ENCODE results near the gene NTM.

NTM gene

DNA sequence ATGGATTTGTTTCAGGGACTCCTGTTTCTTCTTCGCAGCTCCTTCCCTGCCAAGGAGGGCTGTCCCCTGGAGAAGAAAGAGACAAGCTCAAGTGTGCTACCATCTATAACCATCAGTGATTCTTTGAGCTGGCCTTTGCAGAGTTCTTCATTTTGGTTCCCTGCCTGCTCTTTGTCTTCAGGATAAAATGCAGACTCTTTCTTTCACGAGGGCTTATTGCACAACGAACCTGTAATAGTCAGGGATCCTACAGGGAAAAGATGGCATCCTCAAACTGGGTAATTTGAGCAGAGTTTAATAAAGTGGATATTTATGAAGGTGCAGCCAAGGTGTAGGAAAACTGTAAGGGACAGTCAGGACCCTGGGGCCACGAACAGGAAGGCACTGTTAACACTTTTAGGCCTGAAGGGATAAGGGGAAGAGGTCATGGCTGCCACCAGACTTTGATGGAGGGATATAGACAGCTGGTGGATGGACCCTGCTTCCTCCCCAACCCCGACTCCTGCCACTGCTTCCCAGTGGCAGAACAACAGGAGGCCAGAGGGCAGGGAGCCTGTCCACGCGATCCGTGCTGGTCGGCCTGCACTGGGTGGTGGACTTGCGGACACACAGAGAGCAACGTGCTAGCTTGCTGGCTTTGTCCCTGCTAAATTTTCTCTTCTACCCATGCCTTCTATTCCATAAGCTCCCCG is 767.0 kb downstream of the NTM start:
- no peak for DNase-seq

DNA sequence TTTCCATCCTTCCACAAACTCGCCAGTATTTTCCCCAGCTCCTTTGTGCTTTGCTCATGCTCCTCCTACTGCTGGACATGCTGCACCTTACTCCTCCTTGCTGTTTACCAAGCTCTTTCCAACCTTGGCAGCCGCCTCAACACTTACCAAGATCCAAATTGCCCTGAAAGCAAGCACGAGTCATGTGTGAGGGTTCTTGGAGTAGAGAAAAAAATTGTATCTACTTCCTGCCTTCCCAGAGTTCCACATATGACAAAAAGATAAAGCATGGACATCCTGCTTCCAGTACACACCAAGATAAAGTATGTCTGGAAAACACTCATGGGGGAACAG is 767.5 kb downstream of the NTM start:
- DNase-seq, result no peak

DNA sequence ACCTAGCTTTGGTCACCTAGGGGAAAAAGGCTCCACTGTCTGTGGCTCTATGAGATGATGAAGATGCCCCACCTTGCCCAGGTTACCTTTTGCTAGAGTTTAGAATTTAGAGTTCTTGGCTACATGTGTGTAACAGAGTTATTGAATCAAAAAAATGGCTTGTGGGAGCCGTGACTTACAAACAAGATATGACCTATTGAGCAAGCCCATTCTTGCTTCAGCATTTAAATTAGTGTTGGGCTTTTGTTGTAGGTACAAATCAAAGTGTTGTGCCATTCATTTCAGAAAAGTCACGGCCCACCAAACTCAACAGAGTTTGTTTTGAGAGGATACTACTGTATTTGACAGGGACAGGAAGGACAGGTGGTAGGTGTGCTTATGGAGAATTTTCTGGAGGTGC is 768.8 kb downstream of the NTM start:
- DNase-seq, result no peak

DNA sequence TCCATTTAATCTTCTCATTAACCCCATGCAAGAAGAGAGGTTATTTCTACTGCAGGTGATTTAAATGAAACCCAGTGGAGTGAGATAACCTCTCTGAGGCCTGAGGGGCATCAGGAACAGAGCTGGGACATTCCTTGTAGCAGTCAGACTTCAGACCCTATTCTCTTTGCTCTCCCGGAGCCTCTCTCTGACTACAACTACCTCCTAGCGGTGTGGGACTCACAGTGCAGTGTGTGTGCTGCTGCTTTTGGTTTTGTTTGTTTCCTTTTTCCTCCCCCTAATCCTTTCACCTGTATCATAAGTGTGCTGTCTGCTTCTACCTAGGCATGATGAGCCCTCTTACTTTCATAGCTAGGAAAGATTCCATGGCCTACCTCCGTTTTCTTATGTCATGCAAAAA is 769.6 kb downstream of the NTM start:
- no peak for DNase-seq

DNA sequence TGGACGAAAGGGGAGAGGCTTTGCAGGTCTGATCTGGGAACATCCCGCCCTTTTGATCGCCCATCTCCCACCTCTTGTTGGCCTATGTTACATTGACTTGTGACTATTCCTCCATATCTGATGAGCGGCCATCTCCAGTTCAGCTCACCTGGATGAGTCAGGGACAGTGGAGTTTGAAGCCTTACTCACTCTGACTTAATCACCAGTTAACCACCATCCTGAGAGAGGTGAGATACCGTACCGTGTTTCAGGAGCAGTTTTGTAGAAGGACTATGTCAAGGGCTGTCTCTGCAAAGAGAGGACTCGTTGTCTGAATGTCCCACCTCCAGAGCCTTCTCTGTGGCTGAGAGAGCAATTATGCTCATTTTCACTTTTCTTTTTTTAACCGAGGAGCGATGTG is 771.7 kb downstream of the NTM start:
- DNase-seq, result no peak

DNA sequence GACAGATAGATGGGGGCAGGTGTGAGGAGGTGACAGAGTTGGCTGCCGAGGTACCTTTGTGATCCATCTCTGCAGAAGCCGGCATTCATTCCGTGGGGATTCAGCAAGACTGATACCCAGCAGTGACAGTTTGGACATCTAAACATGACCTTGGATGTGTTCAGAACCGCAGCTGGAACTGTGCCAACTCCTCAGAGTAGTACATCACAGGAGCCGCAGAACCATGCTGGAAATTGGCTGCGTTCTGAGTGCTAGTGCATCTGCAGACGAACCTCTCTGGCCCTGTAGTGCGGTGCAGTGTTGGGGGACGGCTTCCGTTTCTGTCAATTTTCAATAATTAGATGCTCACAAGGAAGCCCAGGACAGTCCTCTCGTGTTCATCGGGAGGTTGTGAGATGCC is 772.1 kb downstream of the NTM start:
- no peak for DNase-seq

DNA sequence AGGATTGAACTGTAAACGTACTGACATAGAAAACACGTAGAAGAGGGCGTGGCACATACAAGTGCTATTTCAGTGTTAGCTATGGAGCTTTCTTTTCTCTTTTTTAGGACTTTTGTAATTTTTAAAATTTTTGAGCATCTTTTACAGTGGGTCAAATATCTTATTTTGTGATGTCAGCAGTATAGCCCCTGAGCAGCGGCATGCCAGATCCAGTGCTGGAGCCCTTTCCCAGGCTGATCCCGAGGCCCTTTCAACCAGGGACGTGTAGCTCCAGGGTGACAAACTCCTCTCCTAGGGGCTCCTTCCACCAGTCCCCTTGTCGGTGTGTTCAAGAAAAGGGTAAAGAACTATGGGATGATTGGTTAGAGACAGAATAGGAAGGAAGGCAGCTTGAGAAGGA is 777.0 kb downstream of the NTM start:
- no peak for DNase-seq

DNA sequence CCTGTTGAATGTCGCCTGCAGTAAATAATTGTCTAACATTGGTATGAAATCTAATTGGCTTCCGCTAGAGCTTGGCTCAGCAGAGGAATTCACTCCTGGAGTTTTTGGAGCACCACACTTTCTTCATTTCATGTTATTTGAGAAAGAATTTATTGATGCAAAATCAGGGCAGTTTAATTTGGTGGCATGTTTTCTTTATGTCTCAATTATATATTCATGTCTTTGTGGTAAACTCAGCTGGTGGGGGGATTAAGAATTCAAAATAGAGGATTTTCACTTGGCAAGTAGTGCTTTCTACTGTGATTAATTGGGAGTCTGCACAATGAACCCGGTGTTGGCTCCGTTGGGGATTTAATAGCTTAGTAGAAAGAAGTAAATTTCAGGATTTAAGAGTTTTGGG is 784.4 kb downstream of the NTM start:
- no peak for DNase-seq

DNA sequence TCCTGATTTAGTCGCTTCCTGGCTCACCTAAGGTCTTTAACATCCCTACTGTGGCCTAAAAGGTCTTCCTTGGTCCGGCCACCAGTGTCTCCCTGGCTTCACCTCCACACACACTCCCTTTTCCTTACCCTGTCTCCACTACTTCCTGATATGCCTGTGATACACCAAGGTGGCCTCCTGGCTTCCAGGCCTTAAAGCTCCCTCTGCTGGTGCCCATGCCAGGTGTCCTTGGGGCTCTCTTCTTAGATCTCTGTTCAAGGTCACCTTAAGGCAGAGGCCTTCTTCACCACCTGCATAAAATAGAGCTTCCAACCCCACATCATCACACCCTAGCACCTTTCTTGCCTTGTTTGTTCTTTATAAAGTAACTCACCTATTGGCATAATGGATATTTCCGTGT is 787.7 kb downstream of the NTM start:
- DNase-seq, result no peak

DNA sequence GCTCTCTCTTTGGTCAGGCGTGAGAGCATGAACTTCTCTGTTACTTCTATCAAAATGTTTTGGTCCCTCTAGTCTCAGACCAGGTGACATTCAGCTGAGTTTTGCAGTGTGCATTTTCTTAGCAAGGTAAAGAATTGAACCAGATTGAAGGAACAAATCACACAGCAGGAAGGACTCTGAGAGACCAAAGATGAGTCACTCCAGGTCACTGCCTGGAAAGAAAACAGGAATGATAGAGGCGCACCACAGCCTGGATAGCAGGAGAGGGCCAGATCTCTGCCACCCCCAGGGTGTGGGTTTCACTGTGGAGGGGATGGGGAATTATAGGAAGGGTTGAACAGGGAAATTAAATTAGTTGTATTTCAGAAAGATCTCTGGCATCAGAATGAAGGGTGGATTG is 788.3 kb downstream of the NTM start:
- DNase-seq, result no peak

DNA sequence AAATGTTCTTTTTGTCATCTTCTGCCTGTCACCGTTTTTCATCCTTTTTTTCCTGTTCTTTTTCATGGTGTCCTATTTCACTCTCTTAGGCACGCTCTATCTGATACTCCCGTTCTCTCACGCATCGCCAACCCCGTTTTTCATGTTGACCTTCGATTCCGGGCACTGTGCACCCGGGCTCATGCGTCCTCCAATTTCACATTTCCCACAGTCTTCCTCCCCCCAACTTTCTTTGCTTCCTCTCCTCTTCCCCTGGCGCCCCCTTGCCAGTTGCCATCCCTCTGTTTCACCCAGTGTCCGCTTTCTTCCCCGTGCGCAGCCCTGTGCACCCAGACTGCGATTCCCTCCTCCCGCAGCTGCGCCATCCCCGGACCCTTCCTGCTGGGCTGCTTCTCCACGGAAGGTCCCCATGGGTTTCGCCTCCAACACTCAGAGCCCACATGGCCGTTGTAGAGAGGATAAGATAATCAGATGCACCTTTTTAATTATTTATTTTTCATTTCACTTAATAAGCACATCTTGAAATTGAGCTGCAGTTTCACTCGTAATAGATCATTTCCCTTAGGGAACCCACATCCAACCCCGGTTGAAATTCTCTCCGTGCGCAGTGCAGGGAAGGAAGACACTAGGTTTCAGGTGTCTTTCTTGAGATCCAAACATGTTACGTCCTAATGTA is 791.1 kb downstream of the NTM start:
- DNase-seq, result no peak

DNA sequence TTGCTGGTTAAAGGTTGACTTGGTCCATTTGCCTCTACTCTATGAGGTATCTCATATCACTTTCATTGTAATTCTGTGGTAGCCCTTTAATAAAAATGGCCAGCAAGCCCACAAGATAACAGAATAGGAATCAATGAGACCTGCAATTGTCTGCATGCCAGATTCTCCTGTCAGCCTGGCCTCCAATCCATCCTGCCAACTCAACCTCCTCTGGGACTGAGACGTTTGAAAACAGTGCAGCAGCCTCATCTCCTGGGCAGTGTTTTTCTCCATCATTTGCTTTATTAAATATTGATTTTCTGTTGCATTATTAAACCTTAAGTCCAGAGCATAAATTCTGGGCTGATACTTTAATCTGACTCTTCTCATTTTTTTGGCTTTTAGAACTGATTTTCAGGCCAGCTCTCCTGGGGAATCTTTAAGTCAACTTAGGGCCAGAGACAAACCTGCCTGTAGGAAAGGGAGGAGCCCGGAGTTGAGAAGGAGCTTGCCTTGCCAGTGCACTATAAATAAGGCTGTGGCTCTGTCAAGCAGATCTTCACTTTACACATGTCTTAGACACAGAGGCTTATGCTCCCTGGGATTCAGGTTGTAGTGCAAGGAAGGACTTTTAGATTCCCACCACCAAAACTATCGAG is 798.0 kb downstream of the NTM start:
- no peak for DNase-seq

DNA sequence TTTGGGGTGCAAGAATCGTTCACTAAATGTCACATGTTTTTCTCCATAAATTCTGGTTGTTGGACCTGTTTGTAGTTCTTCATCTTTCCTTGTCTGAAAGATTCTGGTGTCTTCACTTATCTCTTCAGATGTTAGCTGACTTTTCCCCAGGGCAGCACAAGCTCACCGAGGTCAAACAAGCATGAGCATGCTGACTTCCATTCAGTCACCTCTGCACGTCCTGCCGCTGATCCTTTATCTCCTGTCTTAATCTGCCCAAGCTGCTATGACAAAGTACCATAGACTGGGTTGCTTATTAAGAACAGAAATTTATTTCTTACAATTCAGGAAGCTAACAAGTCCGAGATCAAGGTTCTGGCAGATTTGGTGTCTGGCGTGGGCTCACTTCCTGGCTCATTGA is 800.6 kb downstream of the NTM start:
- no peak for DNase-seq

DNA sequence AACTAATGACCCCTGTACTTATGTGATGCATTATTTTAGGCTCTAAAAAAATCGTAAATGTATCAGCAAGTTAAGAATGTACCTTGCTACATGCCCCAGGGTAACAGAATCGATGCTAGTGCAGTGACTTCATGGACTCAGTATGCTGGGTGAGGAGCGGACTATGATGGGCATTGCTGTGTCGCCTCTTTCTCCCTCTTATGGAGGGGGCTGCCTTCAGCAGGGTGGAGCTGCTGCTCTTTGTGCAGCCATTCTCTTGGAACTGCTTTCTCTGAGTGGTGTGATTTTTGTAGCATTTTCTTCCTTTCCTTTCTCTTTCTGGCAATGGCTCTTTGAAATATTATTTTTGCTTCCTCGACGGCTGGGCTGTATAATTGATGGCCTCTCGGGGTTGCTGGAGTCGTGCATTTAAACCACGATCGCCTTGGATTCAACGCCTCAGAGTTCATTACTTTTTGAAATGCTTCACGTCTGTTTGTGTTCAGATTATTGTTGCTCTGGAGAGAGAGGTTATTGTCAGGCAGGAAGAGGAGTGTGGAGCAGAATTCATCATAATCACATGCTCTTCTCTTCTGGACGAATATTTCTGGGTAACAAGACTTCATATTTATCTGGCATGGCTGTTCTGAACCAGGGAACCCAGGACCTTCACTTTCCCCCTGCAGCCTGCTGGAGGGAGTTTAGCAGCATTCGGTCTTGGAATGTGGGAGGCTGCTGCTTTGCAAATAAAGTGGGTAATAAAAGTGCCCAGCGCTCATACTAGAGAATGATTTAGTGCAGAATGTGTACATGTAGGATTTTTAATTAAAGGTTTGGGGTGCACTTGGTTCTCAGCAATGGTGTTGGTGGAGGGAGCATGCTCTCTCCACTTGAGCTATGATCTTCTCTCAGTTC is 804.2 kb downstream of the NTM start:
- no peak for DNase-seq

DNA sequence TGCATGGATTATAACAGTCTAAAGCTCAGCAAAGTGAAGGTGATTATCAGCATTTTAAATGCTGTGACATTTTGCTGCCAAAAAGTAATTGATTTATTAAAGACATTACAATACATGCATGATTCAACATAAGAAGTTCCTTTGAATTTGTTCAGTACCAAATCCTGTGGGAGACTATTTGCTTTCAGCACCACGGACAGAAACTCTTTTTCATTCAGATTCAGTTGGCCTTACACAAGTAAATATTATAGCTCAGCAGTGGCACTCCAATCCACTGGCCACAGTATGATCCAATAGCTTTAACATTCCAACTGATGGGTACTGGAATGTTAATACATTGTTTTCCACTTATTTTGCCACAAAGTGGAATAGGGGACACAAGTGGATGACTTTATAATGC is 806.7 kb downstream of the NTM start:
- DNase-seq, result no peak

DNA sequence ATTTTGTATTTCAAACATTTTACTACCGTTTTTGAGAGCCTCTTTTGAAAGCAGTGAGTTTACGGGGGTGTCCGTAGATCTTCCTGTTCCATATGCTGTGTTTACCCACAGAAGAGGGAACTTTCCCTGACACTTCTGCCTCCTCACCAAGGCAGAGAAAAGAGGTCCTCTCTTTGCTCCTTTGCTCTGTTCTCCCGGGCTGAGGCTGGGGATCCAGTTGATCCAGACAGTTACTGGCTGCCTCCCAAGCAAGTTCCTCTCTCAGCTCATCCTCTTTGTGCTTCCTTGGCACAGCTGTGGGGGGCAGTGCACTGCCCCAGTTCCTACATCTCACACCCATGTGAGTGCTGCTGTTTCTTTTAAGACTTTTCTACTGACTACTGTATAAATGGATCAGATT is 813.7 kb downstream of the NTM start:
- DNase-seq, result no peak

DNA sequence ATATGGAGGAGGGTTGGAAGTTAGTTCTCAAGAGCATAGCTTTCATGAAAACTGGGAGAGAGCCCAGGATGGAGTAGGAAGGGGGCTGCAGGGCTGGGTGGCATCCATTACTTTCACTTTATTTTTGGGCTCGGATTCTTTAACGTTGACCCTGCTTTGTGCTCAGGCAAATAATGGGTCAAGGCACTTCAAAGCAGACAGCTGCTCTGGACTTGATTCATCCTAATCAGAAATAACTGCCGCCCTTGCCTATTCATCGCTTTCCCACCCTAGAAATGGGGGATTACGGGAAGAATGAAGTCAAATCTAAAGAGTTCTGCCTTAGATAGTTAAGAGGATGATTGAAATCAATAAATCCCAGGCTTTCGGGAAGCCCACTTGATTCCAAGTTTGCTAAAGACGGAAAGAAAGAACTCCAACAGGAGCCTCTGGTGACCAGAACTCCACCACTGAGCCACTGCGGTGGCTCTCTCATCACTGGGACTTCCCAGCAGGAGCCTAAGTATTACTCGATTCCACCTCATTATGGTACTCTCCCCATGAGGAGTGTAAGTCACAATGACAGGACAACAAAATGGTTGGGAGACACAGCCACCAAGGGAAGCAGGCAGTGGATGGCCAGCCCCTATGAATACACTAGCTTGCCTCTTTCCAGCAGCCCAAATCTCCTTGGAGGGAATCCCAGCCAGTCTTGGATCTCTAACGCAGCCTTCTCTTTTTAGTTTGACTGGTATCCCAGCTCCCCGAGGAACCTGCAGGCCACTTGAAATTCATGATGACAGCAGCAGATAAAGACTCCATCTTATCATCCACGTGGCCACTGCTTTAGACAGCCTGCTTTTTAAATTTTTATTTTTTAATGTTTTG is 815.5 kb downstream of the NTM start:
- no peak for DNase-seq

DNA sequence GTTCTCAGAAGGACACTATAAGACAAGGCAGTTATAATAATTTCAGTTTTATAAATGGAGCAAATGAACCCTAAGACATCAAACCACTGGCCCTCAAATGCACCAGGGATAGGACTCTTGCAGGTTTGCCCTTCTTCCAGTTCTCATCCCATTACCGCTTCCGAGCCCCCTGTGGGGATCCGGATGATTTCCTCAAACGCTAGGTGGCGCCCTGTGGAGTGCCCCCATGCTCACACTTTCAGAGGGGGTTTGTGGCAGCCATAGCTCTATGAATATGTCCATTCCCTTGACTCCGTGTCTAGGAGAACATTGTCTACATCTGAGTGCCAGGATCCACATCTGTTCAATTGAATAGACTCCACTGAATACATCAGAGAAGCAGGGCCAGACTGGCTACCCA is 816.3 kb downstream of the NTM start:
- no peak for DNase-seq

DNA sequence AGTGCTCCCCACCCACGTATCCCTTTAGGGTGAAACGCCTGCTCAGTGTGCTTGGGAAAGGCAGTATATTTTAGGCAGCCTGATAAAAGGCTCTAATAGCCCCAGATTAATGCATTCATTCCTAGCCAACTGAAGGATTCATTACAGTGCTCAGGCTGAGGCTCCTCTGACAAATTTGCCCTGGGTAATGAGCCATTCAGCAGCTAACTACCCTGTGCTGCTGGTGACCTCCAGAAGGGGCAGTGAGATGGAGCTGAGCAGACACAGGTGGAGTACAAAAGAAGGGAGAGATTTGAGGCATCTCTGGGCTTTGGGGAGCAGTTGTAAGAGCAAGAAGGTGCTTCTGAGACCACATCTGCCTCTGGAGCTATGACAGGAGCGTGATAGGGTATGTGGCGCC is 817.0 kb downstream of the NTM start:
- DNase-seq, result no peak

DNA sequence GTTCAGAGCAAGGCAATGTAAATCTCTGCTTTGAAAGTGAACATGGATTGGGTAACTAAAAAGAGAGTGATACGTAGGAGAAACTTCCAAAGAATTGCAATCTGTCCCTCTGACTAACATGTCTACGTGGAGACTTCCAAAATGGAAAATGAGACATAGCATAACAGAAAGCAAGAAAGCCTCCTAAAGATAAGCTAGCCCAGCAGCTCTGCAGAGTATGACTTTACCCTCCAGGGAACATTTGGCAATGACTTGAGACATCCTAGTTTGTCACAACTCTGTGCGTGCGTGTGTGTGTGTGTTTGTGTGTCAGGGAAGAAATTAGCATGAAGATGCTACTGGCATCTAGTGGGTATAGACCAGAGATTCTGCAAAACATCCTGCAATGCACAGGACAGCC is 817.4 kb downstream of the NTM start:
- DNase-seq, result no peak

DNA sequence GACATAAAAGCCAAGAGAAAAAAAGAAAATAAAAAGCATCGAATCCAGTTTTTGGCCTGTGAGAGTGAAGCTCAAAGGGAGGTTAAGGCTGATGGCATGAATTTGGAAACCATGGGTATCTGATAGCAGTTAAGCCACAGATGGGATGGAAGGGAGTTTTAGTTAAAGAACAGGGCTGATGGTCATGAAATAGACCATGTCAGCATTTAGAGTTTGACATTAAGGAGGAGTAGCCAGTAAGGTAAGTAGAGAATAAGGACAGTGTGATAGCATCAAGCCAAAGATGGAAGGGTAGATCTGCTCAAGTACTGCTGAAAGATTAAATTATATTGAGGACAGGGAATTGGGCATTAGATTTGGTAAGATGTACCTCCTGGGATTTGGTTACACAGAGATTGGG is 826.5 kb downstream of the NTM start:
- no peak for DNase-seq

DNA sequence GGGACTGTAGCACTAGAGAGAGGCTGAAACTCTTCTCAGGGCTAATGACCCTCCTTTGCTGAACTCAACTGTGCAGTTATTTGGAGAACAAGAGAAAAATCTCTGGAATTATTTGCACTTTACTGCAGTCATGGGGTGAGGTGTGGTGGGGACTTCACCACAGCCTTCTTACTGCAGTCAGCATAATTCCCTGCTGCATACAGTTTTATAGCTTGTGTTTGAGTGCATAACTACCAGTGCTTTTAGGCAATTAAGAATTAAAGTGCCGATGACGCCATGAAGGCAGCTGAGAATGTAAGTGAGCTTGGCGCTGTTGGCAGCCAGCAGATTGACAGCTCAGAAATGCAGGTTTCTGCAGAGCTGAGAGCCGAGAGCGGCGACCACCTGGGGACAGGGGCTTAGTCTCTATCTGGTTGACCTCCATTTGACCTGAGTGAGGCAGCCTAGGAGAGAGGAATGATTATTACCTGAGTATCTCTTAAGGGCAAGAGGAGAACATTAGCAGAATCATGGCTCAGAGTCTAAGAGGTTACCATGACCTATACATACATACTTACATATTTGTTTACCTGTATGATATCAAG is 830.0 kb downstream of the NTM start:
- no peak for DNase-seq

All from stimulated activated CD4-positive, alpha-beta T cell treated with anti-CD3 and anti-CD28 coated beads, Interleukin-4, amount 100 ng/mL, for 4 hours (primary cell).